GM12891 (cell line): Measurements from ENCODE around the gene PTPRS.

Experiments used
- POLR2A ChIP-seq: IDR thresholded peaks from 2 replicates; pipeline ENCODE4 v1.6.1; 2011; ENCODE audit warnings: low read depth, low read length, control low read depth
- TAF1 ChIP-seq: IDR thresholded peaks from 2 replicates; pipeline ENCODE4 v1.6.1; 2011; ENCODE audit warnings: low read depth, low read length, control low read depth

DNA sequence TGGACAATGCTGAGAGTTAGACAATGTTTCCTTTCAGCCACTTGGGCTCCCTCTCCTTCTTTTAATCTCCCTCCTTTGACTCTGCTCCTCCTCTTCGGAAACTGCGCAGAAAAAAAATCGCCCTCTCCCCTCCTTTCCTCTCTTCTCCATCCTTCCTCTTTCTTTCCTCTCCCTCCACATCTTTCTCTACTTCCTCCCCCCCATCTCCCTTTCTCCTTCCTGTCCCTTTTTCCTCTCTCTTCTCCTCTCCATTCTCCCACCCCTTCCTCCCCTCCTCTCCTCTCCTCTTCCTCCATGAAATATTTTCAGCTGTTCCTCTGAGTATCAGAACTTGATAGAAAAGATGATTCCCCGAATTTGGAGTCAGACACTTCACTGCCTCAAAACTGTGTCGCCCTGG lies 15.1 kb upstream of the PTPRS start:
- TF ChIP-seq TAF1, result no peak
- no peak for TF ChIP-seq POLR2A
